Activated naive CD4-positive, alpha-beta T cell treated with anti-CD3 and anti-CD28 coated beads, Interleukin-2, amount 50 U/mL, for 72 hours (primary cell): ENCODE measurements around the gene SCYL1. TPM values are rescaled to one million over a fixed set of nuclear protein-coding genes. Genes with fewer than 3 reads are reported as not detected.

Experiments
- total RNA-seq, 2 donors: library from RNA; stranded (reverse); gene quantifications; one replicate each; pipeline ENCODE4 v1.2.3, GENCODE V29; 2022

Gene SCYL1
- total RNA-seq, 2 donors from 2014 or later = 74.3 to 93.2 TPM

Other genes with a start within 250 kb of the SCYL1 start
- 1 to 10 TPM; 3.5 to 3.9 TPM for gene CDC42EP2, start 210.2 kb upstream of the SCYL1 start, total RNA-seq
- gene DPF2, start 191.2 kb upstream of the SCYL1 start, total RNA-seq = 10 to 100 TPM; 75.3 to 79.4 TPM
- gene TIGD3, start 170.3 kb upstream of the SCYL1 start, total RNA-seq = 1 to 10 TPM in 1 of 2 donors, under 1 TPM in 1; 0.76 to 4.0 TPM
- 10 to 100 TPM in 1 of 2 donors, 1 to 10 TPM in 1; 9.7 to 18.5 TPM for gene SLC25A45, start 142.4 kb upstream of the SCYL1 start, total RNA-seq
- 10 to 100 TPM; 39.7 to 53.4 TPM for gene FRMD8, start 138.4 kb upstream of the SCYL1 start, total RNA-seq
- 1,000 to 10,000 TPM in 1 of 2 donors, 100 to 1,000 TPM in 1; 836 to 2,329 TPM for gene NEAT1, start 102.3 kb upstream of the SCYL1 start, total RNA-seq
- gene MALAT1, start 26.0 kb upstream of the SCYL1 start, total RNA-seq = over 10,000 TPM in 1 of 2 donors, 1,000 to 10,000 TPM in 1; 7,127 to 16,609 TPM
- 10 to 100 TPM; 66.6 to 90.4 TPM for gene LTBP3, start 33.3 kb downstream of the SCYL1 start, total RNA-seq
- gene ZNRD2, start 45.4 kb downstream of the SCYL1 start, total RNA-seq = 10 to 100 TPM; 35.9 to 44.3 TPM
- 10 to 100 TPM; 32.6 to 47.1 TPM for gene FAM89B, start 47.5 kb downstream of the SCYL1 start, total RNA-seq
- 100 to 1,000 TPM; 101 to 144 TPM for gene EHBP1L1, start 51.0 kb downstream of the SCYL1 start, total RNA-seq
- under 1 TPM; 0.66 to 0.74 TPM for gene KCNK7, start 70.7 kb downstream of the SCYL1 start, total RNA-seq
- 10 to 100 TPM; 73.6 to 76.5 TPM for gene MAP3K11, start 89.1 kb downstream of the SCYL1 start, total RNA-seq
- 10 to 100 TPM; 34.8 to 48.1 TPM for gene PCNX3, start 90.7 kb downstream of the SCYL1 start, total RNA-seq
- 100 to 1,000 TPM; 185 to 203 TPM for gene SIPA1, start 113.0 kb downstream of the SCYL1 start, total RNA-seq
- gene RELA, start 137.8 kb downstream of the SCYL1 start, total RNA-seq = 10 to 100 TPM; 81.7 to 97.8 TPM
- 100 to 1,000 TPM in 1 of 2 donors, 10 to 100 TPM in 1; 61.4 to 106 TPM for gene KAT5, start 187.2 kb downstream of the SCYL1 start, total RNA-seq
- 10 to 100 TPM; 40.9 to 93.0 TPM for gene RNASEH2C, start 195.7 kb downstream of the SCYL1 start, total RNA-seq